Panc1 (cell line): ENCODE measurements around the gene CYB5RL. TPM values are rescaled to one million over a fixed set of nuclear protein-coding genes. Genes with fewer than 3 reads are reported as not detected.

Source experiments
- ATAC-seq: fragments of 200-7000 bp; cut with Tn5 transposase; 2 replicates; pipeline ENCODE4 v1.9.1; 2020; ENCODE audit warnings: mild to moderate bottlenecking, moderate library complexity
- BruUV-seq: library from RNA; stranded (reverse); fragments of 400-500 nt; replicated peaks from 2 replicates; lab custom pipeline; 2021; lab: Mats Ljungman, UMichigan
- CTCF ChIA-PET: fragments of 300-600 bp; sonication (Branson Sonifier 250); formaldehyde crosslinking; loops from one replicate; lab custom pipeline; 2022; ENCODE audit warnings: antibody characterized with exemption; lab: Charles Lee
- POLR2A ChIA-PET: fragments of 300-600 bp; sonication (Branson Sonifier 250); formaldehyde crosslinking; loops from one replicate; lab custom pipeline; 2022; ENCODE audit warnings: antibody characterized with exemption; lab: Charles Lee
- DNase-seq: peaks from one replicate; pipeline ENCODE4 v3.0.0-alpha.2; 2010; ENCODE audit warnings: low read depth, low spot score
- H3K27ac ChIP-seq: 2 replicates; pipeline ENCODE4 v1.5.1; 2011; ENCODE audit warnings: mild to moderate bottlenecking, low read length, inconsistent platforms
- H3K27me3 ChIP-seq: fragments of 200-500 bp; sonication (Bioruptor generic); 2 replicates; pipeline ENCODE4 v1.6.0; 2014; ENCODE audit warnings: low read length, inconsistent platforms; ENCODE audit not compliant: control insufficient read depth, insufficient read depth
- H3K36me3 ChIP-seq: fragments of 200-500 bp; sonication (Bioruptor generic); 2 replicates; pipeline ENCODE4 v1.5.1; 2014; ENCODE audit warnings: inconsistent platforms, mild to moderate bottlenecking, low read length, moderate library complexity; ENCODE audit not compliant: control insufficient read depth, insufficient read depth
- H3K4me1 ChIP-seq: 2 replicates; pipeline ENCODE4 v1.5.1; 2011; ENCODE audit warnings: inconsistent platforms, mild to moderate bottlenecking, low read length, moderate library complexity; ENCODE audit not compliant: control insufficient read depth, insufficient read depth
- H3K4me3 ChIP-seq, 2 experiments: 2 replicates each; pipeline ENCODE4 v1.5.1; 2011 to 2012; ENCODE audit warnings: low read depth in 2 of 2, low read length in 2 of 2, mild to moderate bottlenecking in 2 of 2, inconsistent platforms in 1 of 2, moderate library complexity in 1 of 2
- H3K9me3 ChIP-seq: fragments of 200-500 bp; sonication (Bioruptor generic); 2 replicates; pipeline ENCODE4 v1.5.1; 2014; ENCODE audit warnings: low read depth, mild to moderate bottlenecking, inconsistent platforms, low read length, moderate library complexity; ENCODE audit not compliant: control insufficient read depth, insufficient read depth
- CTCF ChIP-seq: fragments of 450-650 bp; IDR thresholded peaks from 2 replicates; pipeline ENCODE4 v1.5.1; 2017; ENCODE audit warnings: mild to moderate bottlenecking
- POLR2AphosphoS5 ChIP-seq: IDR thresholded peaks from 2 replicates; pipeline ENCODE4 v1.6.1; 2012; ENCODE audit warnings: mild to moderate bottlenecking, low read depth, low read length, moderate library complexity
- SIN3A ChIP-seq: IDR thresholded peaks from 2 replicates; pipeline ENCODE4 v1.6.1; 2012; ENCODE audit warnings: low read depth, mild to moderate bottlenecking, low read length, moderate library complexity, borderline replicate concordance; ENCODE audit not compliant: insufficient read depth
- TCF7L2 ChIP-seq: IDR thresholded peaks from 2 replicates; pipeline ENCODE4 v1.6.1; 2011; ENCODE audit warnings: mild to moderate bottlenecking, low read depth, low read length, inconsistent platforms
- in situ Hi-C: cut with HindIII; loops from 2 replicates; pipeline ENCODE4 v1.10.0; 2016; ENCODE audit warnings: low sequenced_read_pairs, low pct_unique_long_range_greater_than_20kb
- intact Hi-C: fragments of 100-400 bp; cut with micrococcal nuclease; formaldehyde crosslinking; loops from one replicate; pipeline ENCODE4 v1.10.0; 2022; ENCODE audit not compliant: unreplicated experiment
- total RNA-seq: library from RNA; stranded (reverse); gene quantifications from one replicate; pipeline ENCODE4 v1.2.1, GENCODE V29; 2021; ENCODE audit not compliant: unreplicated experiment
- TF ChIP-seq, protein P1 (sequence below), 2 experiments: IDR thresholded peaks; 2 replicates each; pipeline ENCODE4 v1.6.1; 2011 to 2012; ENCODE audit warnings: low read depth in 2 of 2, control low read depth in 1 of 2, low read length in 1 of 2, mild to moderate bottlenecking in 1 of 2, moderate library complexity in 1 of 2; ENCODE audit not compliant: insufficient read depth in 1 of 2

CYB5RL gene
- total RNA-seq, 1 experiment from 2014 or later: 19.4 TPM

DNA sequence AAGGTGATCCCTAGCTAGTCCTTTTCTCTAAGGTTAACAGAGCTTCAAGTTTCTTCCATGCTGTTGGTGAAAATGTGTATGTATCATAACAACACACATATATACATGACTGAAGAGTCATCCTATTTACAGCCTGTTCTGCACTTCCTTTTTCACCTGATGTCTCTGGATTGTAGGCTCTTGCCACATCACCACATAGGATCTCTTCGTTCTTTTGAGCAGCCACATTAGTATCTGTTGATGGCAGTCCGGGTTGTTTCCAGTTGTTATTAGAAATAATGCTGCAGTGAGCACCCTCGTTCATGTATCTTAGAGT lies 19.8 kb upstream of the CYB5RL start:
- TF ChIP-seq CTCF (no peak), POLR2AphosphoS5 (no peak), SIN3A (no peak), TCF7L2 (no peak)
- TF ChIP-seq, protein P1, sequence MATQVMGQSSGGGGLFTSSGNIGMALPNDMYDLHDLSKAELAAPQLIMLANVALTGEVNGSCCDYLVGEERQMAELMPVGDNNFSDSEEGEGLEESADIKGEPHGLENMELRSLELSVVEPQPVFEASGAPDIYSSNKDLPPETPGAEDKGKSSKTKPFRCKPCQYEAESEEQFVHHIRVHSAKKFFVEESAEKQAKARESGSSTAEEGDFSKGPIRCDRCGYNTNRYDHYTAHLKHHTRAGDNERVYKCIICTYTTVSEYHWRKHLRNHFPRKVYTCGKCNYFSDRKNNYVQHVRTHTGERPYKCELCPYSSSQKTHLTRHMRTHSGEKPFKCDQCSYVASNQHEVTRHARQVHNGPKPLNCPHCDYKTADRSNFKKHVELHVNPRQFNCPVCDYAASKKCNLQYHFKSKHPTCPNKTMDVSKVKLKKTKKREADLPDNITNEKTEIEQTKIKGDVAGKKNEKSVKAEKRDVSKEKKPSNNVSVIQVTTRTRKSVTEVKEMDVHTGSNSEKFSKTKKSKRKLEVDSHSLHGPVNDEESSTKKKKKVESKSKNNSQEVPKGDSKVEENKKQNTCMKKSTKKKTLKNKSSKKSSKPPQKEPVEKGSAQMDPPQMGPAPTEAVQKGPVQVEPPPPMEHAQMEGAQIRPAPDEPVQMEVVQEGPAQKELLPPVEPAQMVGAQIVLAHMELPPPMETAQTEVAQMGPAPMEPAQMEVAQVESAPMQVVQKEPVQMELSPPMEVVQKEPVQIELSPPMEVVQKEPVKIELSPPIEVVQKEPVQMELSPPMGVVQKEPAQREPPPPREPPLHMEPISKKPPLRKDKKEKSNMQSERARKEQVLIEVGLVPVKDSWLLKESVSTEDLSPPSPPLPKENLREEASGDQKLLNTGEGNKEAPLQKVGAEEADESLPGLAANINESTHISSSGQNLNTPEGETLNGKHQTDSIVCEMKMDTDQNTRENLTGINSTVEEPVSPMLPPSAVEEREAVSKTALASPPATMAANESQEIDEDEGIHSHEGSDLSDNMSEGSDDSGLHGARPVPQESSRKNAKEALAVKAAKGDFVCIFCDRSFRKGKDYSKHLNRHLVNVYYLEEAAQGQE (IDR thresholded peaks at IDR 0.05; ENCODE audit: insufficient read depth in 1 of 2, low read depth in 2 of 2, low read length in 1 of 2): no peak
- ATAC-seq: no peak
- POLR2A ChIA-PET: interaction anchor here (0.7 kb wide), 1 partner anchor 16 kb away, joined by 3 read pairs; no protein-coding TSS in a partner anchor
- in situ Hi-C loops (no loop called here), intact Hi-C loops (no loop called here)
- peaks cover 6% of the 10 kb centered on the region for H3K36me3 ChIP-seq
- no TSS peak for BruUV-seq
- H3K27ac ChIP-seq: no peak overlapping the region
- H3K27me3 ChIP-seq: no peaks in the 10 kb centered on the region
- no peaks in the 10 kb centered on the region for H3K4me1 ChIP-seq
- H3K9me3 ChIP-seq: no peaks in the 10 kb centered on the region
- no peak for DNase-seq
- CTCF ChIA-PET: interaction anchor here (0.6 kb wide), 2 partner anchors 36 to 268 kb away, joined by 3 read pairs; no protein-coding TSS in a partner anchor
- no peak overlapping the region for H3K4me3 ChIP-seq

- Histone ChIP-seq H3K27ac (no peak overlapping the region), H3K4me3 (no peak overlapping the region), H3K27me3 (no peaks in the 10 kb centered on the region), H3K9me3 (no peaks in the 10 kb centered on the region), H3K36me3 (peaks cover 6% of the 10 kb centered on the region), H3K4me1 (no peaks in the 10 kb centered on the region)
- no TSS peak for BruUV-seq
- intact Hi-C loops (no loop called here), in situ Hi-C loops (no loop called here)
- ATAC-seq (no peak), DNase-seq (no peak)
- CTCF ChIA-PET: interaction anchor here (0.6 kb wide), 1 partner anchor 269 kb away, joined by 3 read pairs; no protein-coding TSS in a partner anchor
- POLR2A ChIA-PET: interaction anchor here (0.5 kb wide), 1 partner anchor 13 kb away, joined by 8 read pairs; no protein-coding TSS in a partner anchor
- TF ChIP-seq TCF7L2 (no peak), POLR2AphosphoS5 (no peak)
- TF ChIP-seq, protein P1 (IDR thresholded peaks at IDR 0.05; ENCODE audit: insufficient read depth in 1 of 2, low read depth in 2 of 2, low read length in 1 of 2): no peak
Measured at GRCh38 chr1:54218883-54219687, 19.3 kb upstream of the CYB5RL start.
